ENCODE results near the gene NUDT16L1. TPM values are rescaled to one million over a fixed set of nuclear protein-coding genes. Genes with fewer than 3 reads are reported as not detected.
"Not testable (repeated sequence)": the region's sequence is repeated elsewhere in the genome, so short reads cannot be mapped to it uniquely, and the experiment has no call there.

Gene NUDT16L1
- total RNA-seq, 1 experiment from 2014 or later, result 33.8 TPM

DNA sequence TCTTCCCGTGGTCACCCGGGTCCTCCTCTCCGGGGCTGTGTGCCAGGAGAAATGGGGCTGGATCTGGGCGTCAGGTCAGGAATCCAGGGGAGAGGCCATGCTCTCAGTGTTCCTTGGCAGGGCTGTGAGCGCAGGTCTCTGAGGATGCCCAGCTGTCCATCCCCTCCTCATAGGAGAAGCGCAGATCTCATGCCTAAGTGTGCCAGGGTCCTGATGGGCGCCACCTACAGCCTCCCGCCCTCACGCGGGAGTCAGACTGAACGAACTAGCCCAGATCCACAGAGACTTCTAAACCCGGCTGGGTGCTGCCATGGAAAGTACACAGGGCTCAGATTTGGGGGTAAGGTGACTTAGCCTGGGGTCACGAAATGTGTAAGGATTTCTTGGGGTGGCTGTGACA is 44.4 kb upstream of the NUDT16L1 start:
- Histone ChIP-seq H3K9me3 (ENCODE audit: low read depth, low read length, poor library complexity, severe bottlenecking) (no peaks in the 10 kb centered on the region), H3K4me1 (ENCODE audit: insufficient read depth, low read length, poor library complexity, severe bottlenecking) (no peaks in the 10 kb centered on the region), H3K27me3 (replicated peaks; ENCODE audit: insufficient read depth, low read depth, low read length, poor library complexity) (no peaks in the 10 kb centered on the region), H3K27ac (ENCODE audit: low read depth, low read length, poor library complexity, severe bottlenecking) (no peak overlapping the region), H3K4me3 (ENCODE audit: low read depth, low read length, poor library complexity, severe bottlenecking) (no peak overlapping the region), H3K36me3 (ENCODE audit: insufficient read depth, low read length, poor library complexity, severe bottlenecking) (peaks cover 5% of the 10 kb centered on the region)
- CTCF ChIA-PET, result no interaction called here
- no peak for DNase-seq (ENCODE audit: low spot score)
- TF ChIP-seq, protein P1, sequence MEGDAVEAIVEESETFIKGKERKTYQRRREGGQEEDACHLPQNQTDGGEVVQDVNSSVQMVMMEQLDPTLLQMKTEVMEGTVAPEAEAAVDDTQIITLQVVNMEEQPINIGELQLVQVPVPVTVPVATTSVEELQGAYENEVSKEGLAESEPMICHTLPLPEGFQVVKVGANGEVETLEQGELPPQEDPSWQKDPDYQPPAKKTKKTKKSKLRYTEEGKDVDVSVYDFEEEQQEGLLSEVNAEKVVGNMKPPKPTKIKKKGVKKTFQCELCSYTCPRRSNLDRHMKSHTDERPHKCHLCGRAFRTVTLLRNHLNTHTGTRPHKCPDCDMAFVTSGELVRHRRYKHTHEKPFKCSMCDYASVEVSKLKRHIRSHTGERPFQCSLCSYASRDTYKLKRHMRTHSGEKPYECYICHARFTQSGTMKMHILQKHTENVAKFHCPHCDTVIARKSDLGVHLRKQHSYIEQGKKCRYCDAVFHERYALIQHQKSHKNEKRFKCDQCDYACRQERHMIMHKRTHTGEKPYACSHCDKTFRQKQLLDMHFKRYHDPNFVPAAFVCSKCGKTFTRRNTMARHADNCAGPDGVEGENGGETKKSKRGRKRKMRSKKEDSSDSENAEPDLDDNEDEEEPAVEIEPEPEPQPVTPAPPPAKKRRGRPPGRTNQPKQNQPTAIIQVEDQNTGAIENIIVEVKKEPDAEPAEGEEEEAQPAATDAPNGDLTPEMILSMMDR (conservative IDR thresholded peaks at IDR 0.05; ENCODE audit: low read depth, low read length), result no peak
- no peak for TF ChIP-seq EZH2 (IDR thresholded peaks at IDR 0.05; ENCODE audit: borderline replicate concordance, low read depth, low read length, poor library complexity, severe bottlenecking)
- intact Hi-C loops (cut with micrococcal nuclease; ENCODE audit: unreplicated experiment), result no loop called here
- no TSS peak for BruUV-seq (replicated peaks)
- POLR2A ChIA-PET (ENCODE audit: low non-redundant PET), result no interaction called here

DNA sequence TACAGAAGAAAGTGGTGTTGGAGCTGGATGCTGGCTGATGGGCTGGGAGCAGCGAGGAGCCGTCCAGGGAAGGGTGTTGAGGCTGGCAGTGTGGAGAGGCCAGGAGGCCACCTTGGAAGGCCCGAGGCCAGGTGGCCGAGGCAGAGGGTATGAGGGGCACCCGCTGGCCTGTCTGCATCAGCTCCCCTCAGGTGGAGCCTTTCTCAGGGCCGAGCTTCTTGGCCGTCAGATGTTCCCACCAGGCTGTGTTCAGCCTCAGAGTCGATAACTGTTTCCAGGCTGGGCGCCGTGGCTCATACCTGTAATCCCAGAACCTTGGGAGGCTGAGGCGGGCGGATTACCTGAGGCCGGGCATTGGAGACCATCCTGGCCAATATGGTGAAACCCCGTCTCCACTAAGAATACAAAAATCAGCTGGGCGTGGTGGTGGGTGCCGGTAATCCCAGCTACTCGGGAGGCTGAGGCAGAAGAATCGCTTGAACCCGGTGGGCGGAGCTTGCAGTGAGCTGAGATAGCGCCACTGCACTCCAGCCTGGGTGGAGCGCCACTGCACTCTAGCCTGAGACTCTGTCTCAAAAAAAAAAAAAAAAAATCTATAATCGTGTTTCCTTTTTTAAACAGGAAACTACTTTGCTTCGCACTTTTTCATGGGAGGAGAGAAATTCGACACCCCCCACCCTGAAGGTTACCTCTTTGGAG is 43.5 kb upstream of the NUDT16L1 start:
- ChIA-PET CTCF (no interaction called here), POLR2A (ENCODE audit: low non-redundant PET) (no interaction called here)
- no peaks in the 10 kb centered on the region for H3K27me3 ChIP-seq (replicated peaks; ENCODE audit: insufficient read depth, low read depth, low read length, poor library complexity)
- H3K36me3 ChIP-seq (ENCODE audit: insufficient read depth, low read length, poor library complexity, severe bottlenecking), result peaks cover 7% of the 10 kb centered on the region
- BruUV-seq (replicated peaks), result no TSS peak
- no peaks in the 10 kb centered on the region for H3K4me1 ChIP-seq (ENCODE audit: insufficient read depth, low read length, poor library complexity, severe bottlenecking)
- H3K4me3 ChIP-seq (ENCODE audit: low read depth, low read length, poor library complexity, severe bottlenecking), result no peak overlapping the region
- no peak overlapping the region for H3K27ac ChIP-seq (ENCODE audit: low read depth, low read length, poor library complexity, severe bottlenecking)
- no peaks in the 10 kb centered on the region for H3K9me3 ChIP-seq (ENCODE audit: low read depth, low read length, poor library complexity, severe bottlenecking)
- DNase-seq (ENCODE audit: low spot score), result no peak
- intact Hi-C loops (cut with micrococcal nuclease; ENCODE audit: unreplicated experiment), result no loop called here
- TF ChIP-seq EZH2 (IDR thresholded peaks at IDR 0.05; ENCODE audit: borderline replicate concordance, low read depth, low read length, poor library complexity, severe bottlenecking), result no peak
- TF ChIP-seq, protein P1 (conservative IDR thresholded peaks at IDR 0.05; ENCODE audit: low read depth, low read length), result no peak

DNA sequence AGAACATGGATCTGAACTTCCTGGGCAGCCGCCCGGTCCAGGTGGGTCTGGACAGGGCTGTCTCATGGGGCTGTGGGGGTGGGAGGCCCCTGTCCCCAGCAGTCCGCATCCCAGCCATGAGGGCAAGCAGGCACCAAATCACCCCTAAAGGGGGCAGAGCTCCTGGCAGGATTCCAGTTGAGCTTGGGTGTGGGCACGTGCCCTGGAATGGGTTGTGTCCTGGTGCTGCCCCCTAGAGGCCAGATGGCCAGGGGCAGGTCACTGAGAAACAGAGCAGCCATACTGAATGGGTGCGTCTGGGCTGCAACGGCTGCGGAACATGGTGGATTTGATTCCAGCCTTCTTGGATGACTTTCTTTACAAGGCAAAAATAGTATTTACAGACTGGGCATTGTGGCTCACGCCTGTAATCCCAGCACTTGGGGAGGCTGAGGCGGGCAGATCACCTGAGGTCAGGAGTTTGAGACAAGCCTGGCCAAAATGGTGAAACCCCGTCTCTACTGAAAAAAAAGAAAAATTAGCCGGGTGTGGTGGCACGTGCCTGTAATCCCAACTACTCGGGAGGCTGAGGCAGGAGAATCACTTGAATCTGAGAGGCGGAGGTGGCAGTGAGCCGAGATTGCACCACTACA is 42.8 kb upstream of the NUDT16L1 start:
- H3K4me3 ChIP-seq (ENCODE audit: low read depth, low read length, poor library complexity, severe bottlenecking); POLR2A ChIA-PET (ENCODE audit: low non-redundant PET); H3K36me3 ChIP-seq (ENCODE audit: insufficient read depth, low read length, poor library complexity, severe bottlenecking); H3K4me1 ChIP-seq (ENCODE audit: insufficient read depth, low read length, poor library complexity, severe bottlenecking); intact Hi-C loops (cut with micrococcal nuclease; ENCODE audit: unreplicated experiment); H3K9me3 ChIP-seq (ENCODE audit: low read depth, low read length, poor library complexity, severe bottlenecking); H3K27ac ChIP-seq (ENCODE audit: low read depth, low read length, poor library complexity, severe bottlenecking); H3K27me3 ChIP-seq (replicated peaks; ENCODE audit: insufficient read depth, low read depth, low read length, poor library complexity); BruUV-seq (replicated peaks): not testable (repeated sequence)
- TF ChIP-seq, protein P1 (conservative IDR thresholded peaks at IDR 0.05; ENCODE audit: low read depth, low read length), result peak; percentile 78
- DNase-seq (ENCODE audit: low spot score), result peak; percentile 73
- CTCF ChIA-PET, result interaction anchor here (0.6 to 0.7 kb wide), 2 partner anchors 12 to 378 kb away, joined by 3 to 11 read pairs; partner anchors contain the start of gene TFAP4
